ENCODE measurements around the gene CHD9. TPM values are rescaled to one million over a fixed set of nuclear protein-coding genes. Genes with fewer than 3 reads are reported as not detected.

CHD9 gene
- total RNA-seq, 4 donors from 2014 or later: 29.0 to 68.5 (median 37.3) TPM

DNA sequence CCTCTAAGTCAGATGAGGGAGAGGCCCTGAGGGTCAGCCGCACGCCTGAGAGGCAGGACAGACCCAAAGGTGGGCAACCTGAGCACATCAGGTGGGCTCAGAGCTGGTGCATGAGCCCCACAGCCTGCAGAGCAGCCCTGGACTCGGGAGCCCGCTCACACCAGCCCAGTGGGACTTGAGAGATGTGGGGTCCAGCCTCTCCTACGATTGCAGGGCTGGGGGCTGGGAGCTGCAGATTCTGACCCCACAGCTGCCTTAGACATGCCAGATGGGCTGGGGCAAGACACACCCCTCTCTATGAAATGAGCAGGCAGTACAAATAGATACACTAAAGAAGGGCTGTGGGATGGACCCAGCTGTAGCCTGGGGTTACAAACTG, 302.4 kb downstream of the CHD9 start:
- no peak overlapping the region for H3K27ac ChIP-seq
- H3K4me3 ChIP-seq: no peak overlapping the region
- H3K27me3 ChIP-seq: peaks cover 0 to 18% (median 0%) of the 10 kb centered on the region in 4 donors
- no peaks in the 10 kb centered on the region for H3K36me3 ChIP-seq
- H3K9me3 ChIP-seq: no peaks in the 10 kb centered on the region
- DNase-seq: no peak
- H3K4me1 ChIP-seq: no peaks in the 10 kb centered on the region
- no CpG with 5 or more reads among the region's 5 CpGs for WGBS, 2 donors
- intact Hi-C loops (cut with DNase I): no loop called here
- no peak for TF ChIP-seq POLR2A (IDR thresholded peaks at IDR 0.05)
- TF ChIP-seq, protein P1, sequence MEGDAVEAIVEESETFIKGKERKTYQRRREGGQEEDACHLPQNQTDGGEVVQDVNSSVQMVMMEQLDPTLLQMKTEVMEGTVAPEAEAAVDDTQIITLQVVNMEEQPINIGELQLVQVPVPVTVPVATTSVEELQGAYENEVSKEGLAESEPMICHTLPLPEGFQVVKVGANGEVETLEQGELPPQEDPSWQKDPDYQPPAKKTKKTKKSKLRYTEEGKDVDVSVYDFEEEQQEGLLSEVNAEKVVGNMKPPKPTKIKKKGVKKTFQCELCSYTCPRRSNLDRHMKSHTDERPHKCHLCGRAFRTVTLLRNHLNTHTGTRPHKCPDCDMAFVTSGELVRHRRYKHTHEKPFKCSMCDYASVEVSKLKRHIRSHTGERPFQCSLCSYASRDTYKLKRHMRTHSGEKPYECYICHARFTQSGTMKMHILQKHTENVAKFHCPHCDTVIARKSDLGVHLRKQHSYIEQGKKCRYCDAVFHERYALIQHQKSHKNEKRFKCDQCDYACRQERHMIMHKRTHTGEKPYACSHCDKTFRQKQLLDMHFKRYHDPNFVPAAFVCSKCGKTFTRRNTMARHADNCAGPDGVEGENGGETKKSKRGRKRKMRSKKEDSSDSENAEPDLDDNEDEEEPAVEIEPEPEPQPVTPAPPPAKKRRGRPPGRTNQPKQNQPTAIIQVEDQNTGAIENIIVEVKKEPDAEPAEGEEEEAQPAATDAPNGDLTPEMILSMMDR (IDR thresholded peaks at IDR 0.05): no peak

DNA sequence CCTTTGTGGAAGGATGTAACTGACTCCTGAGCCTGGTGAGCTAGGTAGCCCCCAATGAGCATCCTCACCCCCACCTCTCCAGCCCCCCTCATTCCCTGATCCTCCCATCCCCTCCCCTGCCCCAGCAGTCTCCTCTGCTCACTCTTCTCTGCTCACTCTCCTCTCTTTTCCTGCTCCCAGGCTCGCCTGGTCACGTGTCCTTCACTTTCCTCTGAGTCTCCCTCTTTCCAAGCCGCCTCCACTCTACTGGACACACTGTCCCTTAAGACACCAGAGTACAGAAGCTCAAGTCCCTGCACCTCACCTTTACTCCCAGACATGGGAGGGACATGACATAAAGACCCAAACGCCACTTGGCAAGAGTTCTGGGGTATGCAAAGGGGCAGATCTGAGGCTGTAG, 303.2 kb downstream of the CHD9 start:
- intact Hi-C loops (cut with DNase I): no loop called here
- Histone ChIP-seq H3K4me1 (no peaks in the 10 kb centered on the region), H3K27me3 (peaks cover 0 to 18% (median 0%) of the 10 kb centered on the region in 4 donors), H3K27ac (no peak overlapping the region), H3K9me3 (no peaks in the 10 kb centered on the region), H3K4me3 (no peak overlapping the region), H3K36me3 (no peaks in the 10 kb centered on the region)
- 81 to 93% methylated on average over 2 to 3 of the region's 4 CpGs for WGBS, 2 donors
- TF ChIP-seq, protein P1 (IDR thresholded peaks at IDR 0.05): no peak
- TF ChIP-seq POLR2A (IDR thresholded peaks at IDR 0.05): no peak
- DNase-seq: no peak

DNA sequence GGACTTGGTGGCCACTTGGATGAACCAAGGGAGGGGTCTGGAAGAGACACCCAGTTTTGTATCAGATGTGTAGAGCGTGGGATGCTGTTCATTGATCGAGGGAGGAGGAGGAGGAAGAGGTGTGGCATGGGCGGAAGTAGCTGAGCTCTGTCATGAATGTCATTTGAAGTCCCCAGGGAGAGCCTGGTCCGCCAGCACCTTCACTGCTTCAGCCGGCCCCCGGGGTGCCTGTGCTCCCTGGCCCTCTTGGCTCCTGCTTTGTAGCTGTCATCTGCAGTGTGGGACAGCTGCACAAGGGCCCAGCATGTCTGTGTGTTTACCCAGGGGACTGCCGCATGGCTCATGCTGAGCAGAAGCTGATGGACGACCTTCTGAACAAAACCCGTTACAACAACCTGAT, 304.1 kb downstream of the CHD9 start:
- Histone ChIP-seq H3K27ac (no peak overlapping the region), H3K4me3 (no peak overlapping the region), H3K27me3 (peaks cover 0 to 18% (median 0%) of the 10 kb centered on the region in 4 donors), H3K9me3 (no peaks in the 10 kb centered on the region), H3K4me1 (no peaks in the 10 kb centered on the region), H3K36me3 (no peaks in the 10 kb centered on the region)
- intact Hi-C loops (cut with DNase I): no loop called here
- 46 to 69% methylated on average over 6 to 8 of the region's 9 CpGs for WGBS, 2 donors
- DNase-seq: no peak
- TF ChIP-seq, protein P1 (IDR thresholded peaks at IDR 0.05): no peak
- TF ChIP-seq POLR2A (IDR thresholded peaks at IDR 0.05): no peak

DNA sequence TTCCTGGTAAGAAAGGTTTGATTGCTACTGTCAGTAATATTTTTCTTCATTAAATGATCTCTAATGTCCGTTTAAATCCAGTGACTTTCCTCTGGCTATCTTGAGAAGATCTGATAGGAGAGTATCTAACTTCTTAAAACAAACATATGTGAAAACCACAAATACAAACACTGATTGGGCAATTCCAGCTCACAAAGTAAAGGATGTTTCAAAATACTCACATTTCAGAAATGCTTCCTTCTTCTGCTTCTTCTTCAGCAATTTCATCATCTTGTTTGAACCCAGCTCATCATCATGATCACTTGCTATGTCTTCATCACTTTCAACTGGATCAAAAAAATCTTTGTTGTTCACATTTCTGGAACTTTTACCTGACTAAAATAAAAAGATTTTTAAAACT, 315.1 kb downstream of the CHD9 start:
- H3K27me3 ChIP-seq: peaks cover 0 to 40% (median 2%) of the 10 kb centered on the region in 4 donors
- 57 to 59% methylated on average over 1 of the region's 1 CpG for WGBS, 2 donors
- no peak overlapping the region for H3K27ac ChIP-seq
- no peaks in the 10 kb centered on the region for H3K9me3 ChIP-seq
- no peaks in the 10 kb centered on the region for H3K36me3 ChIP-seq
- no peak overlapping the region for H3K4me3 ChIP-seq
- H3K4me1 ChIP-seq: peaks cover 0 to 11% (median 5%) of the 10 kb centered on the region in 3 donors
- no peak for TF ChIP-seq POLR2A (IDR thresholded peaks at IDR 0.05)
- TF ChIP-seq, protein P1 (IDR thresholded peaks at IDR 0.05): no peak
- intact Hi-C loops (cut with DNase I): no loop called here
- no peak for DNase-seq

DNA sequence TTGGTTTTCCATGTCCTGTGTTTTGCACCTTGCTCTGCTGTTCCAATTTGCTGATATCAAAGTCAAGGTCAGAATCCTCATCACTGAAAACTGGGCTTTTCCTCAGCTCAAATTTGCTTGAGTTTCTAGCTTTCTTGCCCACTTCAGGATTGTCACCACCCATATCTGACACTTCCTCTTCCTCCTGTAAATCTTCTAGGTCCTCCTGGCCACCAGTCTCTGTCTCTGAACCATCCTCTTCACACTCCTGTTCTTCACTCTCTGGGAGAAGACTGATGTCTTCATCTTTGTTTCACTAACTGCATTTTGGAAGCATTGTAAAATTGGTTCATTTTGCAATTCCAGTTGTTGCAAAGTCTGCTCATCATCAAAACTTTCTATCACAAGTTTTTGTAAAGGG, 316.0 kb downstream of the CHD9 start:
- Histone ChIP-seq H3K4me3 (no peak overlapping the region), H3K4me1 (peaks cover 0 to 11% (median 5%) of the 10 kb centered on the region in 3 donors), H3K36me3 (no peaks in the 10 kb centered on the region), H3K27me3 (peaks cover 0 to 44% (median 2%) of the 10 kb centered on the region in 4 donors), H3K27ac (no peak overlapping the region), H3K9me3 (no peaks in the 10 kb centered on the region)
- no peak for DNase-seq
- TF ChIP-seq POLR2A (IDR thresholded peaks at IDR 0.05): no peak
- intact Hi-C loops (cut with DNase I): no loop called here
